ENCODE measurements around the gene MAP3K15. TPM values are rescaled to one million over a fixed set of nuclear protein-coding genes. Genes with fewer than 3 reads are reported as not detected.
A peak's percentile ranks its signal among the peaks of the same experiment; 100 is the strongest.

MAP3K15 gene
- total and polyA plus RNA-seq, 5 experiments from 2014 or later: 0.22 TPM; not detected in 4

- POLR2A ChIA-PET: no interaction called here
- peaks cover 0 to 54% (median 0%) of the 10 kb centered on the region in 3 donors for H3K36me3 Mint-ChIP-seq
- no peak overlapping the region for H3K4me3 Mint-ChIP-seq
- no peaks in the 10 kb centered on the region for H3K9me3 Mint-ChIP-seq
- DNase-seq (no peak), ATAC-seq (no peak)
- peaks cover 0 to 2% (median under 1%) of the 10 kb centered on the region in 4 donors for H3K4me1 Mint-ChIP-seq
- H3K27ac Mint-ChIP-seq: peak overlapping the region in 3 of 10 donors; percentile 25 to 53 (median 42)
- H3K27me3 Mint-ChIP-seq: no peaks in the 10 kb centered on the region
These were observed 34.5 kb upstream of the MAP3K15 start for GRCh38 chrX:19549838-19550237.

GRCh38 chrX:19548934-19549333 is 33.6 kb upstream of the MAP3K15 start:
- Mint-ChIP-seq H3K27me3 (no peaks in the 10 kb centered on the region), H3K27ac (peak overlapping the region in 3 of 10 donors; percentile 3 to 72 (median 53)), H3K9me3 (no peaks in the 10 kb centered on the region), H3K36me3 (peaks cover 0 to 60% (median 0%) of the 10 kb centered on the region in 3 donors), H3K4me3 (no peak overlapping the region), H3K4me1 (peaks cover 0 to 5% (median under 1%) of the 10 kb centered on the region in 4 donors)
- DNase-seq (no peak), ATAC-seq (no peak)
- POLR2A ChIA-PET: no interaction called here

GRCh38 chrX:19548279-19548678 is 33.0 kb upstream of the MAP3K15 start:
- H3K27ac Mint-ChIP-seq: peak overlapping the region in 4 of 10 donors; percentile 19 to 72 (median 61)
- no peaks in the 10 kb centered on the region for H3K27me3 Mint-ChIP-seq
- H3K36me3 Mint-ChIP-seq: peaks cover 0 to 64% (median 0%) of the 10 kb centered on the region in 3 donors
- H3K4me1 Mint-ChIP-seq: peaks cover 0 to 5% (median under 1%) of the 10 kb centered on the region in 4 donors
- H3K4me3 Mint-ChIP-seq: no peak overlapping the region
- POLR2A ChIA-PET: no interaction called here
- ATAC-seq (no peak), DNase-seq (no peak)
- no peaks in the 10 kb centered on the region for H3K9me3 Mint-ChIP-seq

GRCh38 chrX:19545651-19546050 is 30.3 kb upstream of the MAP3K15 start:
- H3K4me3 Mint-ChIP-seq: no peak overlapping the region
- no peaks in the 10 kb centered on the region for H3K27me3 Mint-ChIP-seq
- DNase-seq (no peak), ATAC-seq (no peak)
- peak overlapping the region in 1 of 10 donors; percentile 79 for H3K27ac Mint-ChIP-seq
- H3K36me3 Mint-ChIP-seq: peaks cover 0 to 76% (median 0%) of the 10 kb centered on the region in 3 donors
- H3K9me3 Mint-ChIP-seq: no peaks in the 10 kb centered on the region
- POLR2A ChIA-PET: no interaction called here
- H3K4me1 Mint-ChIP-seq: peaks cover 0 to 5% (median under 1%) of the 10 kb centered on the region in 4 donors

GRCh38 chrX:19544693-19545305 is 29.5 kb upstream of the MAP3K15 start:
- Mint-ChIP-seq H3K36me3 (peaks cover 0 to 76% (median 0%) of the 10 kb centered on the region in 3 donors), H3K9me3 (no peaks in the 10 kb centered on the region), H3K27me3 (no peaks in the 10 kb centered on the region), H3K4me1 (peaks cover 0 to 5% (median under 1%) of the 10 kb centered on the region in 4 donors), H3K4me3 (no peak overlapping the region), H3K27ac (peak overlapping the region in 6 of 10 donors; percentile 10 to 89 (median 46))
- peak in 1 of 2 donors; percentile 47 for ATAC-seq
- DNase-seq: peak in 8 of 10 donors; percentile 7 to 66 (median 27)
- POLR2A ChIA-PET: no interaction called here

DNA sequence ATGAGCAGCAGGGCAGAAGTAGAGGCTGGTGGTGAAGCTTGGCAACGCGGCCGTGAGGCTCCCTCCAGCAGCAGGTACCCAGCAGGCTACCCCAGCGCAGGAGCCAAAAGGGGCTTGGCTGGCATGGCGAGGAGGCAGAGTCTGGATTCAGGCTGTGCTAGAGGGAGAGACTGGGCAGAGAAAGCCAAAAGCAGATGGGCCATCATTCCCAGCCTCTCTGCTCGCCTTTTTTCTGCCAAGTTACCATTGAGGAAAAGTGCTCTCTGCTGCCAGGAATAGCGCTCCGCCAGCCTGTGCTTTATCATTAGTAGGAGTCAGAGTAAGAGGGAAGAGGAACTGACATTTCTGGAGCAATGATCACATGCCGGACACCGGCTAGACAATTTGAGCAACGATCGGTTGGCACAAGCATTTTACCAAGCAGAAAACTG is 28.7 kb upstream of the MAP3K15 start:
- peaks cover 0 to 75% (median 0%) of the 10 kb centered on the region in 3 donors for H3K36me3 Mint-ChIP-seq

DNA sequence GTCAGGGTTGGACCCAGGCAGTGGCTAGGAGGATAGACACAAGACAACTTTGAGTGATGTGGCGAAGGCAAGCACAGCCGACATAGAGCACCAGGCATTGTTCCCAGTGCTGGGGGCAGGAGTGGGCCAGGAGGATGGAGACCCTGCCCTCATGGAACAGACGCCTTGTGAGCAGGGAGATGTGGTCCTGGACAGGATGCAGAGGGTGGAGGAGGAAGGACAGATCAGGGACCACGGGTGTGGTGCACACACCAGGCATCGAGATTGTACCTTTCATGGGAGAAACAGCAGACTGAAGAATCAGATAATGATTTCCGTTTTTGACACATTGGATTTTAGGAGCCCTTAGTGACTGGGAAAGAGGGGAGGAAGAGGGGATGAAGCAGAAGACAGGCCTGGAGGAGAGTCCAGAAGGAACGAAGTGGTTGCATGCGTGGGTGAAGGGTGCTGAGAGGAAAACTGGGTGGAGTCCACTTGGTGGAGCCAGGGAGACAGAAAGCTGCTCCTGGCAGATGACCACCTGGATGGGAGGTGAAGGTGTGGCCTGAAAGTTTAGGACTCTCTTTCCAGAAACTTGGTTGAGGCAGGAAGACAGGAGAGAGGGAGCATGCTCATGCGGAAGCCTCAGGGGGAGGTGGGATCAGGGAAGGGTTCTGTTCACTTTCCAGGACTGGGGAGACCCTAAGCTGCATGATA is 27.9 kb upstream of the MAP3K15 start:
- POLR2A ChIA-PET: interaction anchor here (0.5 kb wide), 1 partner anchor 262 kb away, joined by 5 read pairs; no protein-coding TSS in a partner anchor
- no peak overlapping the region for H3K4me3 Mint-ChIP-seq
- peaks cover 0 to 68% (median 0%) of the 10 kb centered on the region in 3 donors for H3K36me3 Mint-ChIP-seq
- H3K4me1 Mint-ChIP-seq: peaks cover 0 to 5% (median under 1%) of the 10 kb centered on the region in 4 donors
- H3K27ac Mint-ChIP-seq: peak overlapping the region in 6 of 10 donors; percentile 22 to 89 (median 68)
- no peaks in the 10 kb centered on the region for H3K9me3 Mint-ChIP-seq
- DNase-seq: no peak
- no peaks in the 10 kb centered on the region for H3K27me3 Mint-ChIP-seq
- no peak for ATAC-seq

More for the DNA sequence above, 28.7 kb upstream of the MAP3K15 start:
- no peak for DNase-seq
- peak overlapping the region in 2 of 10 donors; percentile 74 to 89 for H3K27ac Mint-ChIP-seq
- no peak for ATAC-seq
- H3K9me3 Mint-ChIP-seq: no peaks in the 10 kb centered on the region
- POLR2A ChIA-PET: interaction anchor here (0.5 kb wide), 2 partner anchors 18 to 261 kb away, joined by 4 to 5 read pairs; no protein-coding TSS in a partner anchor
- peaks cover 0 to 5% (median under 1%) of the 10 kb centered on the region in 4 donors for H3K4me1 Mint-ChIP-seq
- H3K27me3 Mint-ChIP-seq: no peaks in the 10 kb centered on the region
- H3K4me3 Mint-ChIP-seq: no peak overlapping the region

GRCh38 chrX:19541931-19542330 is 26.6 kb upstream of the MAP3K15 start:
- H3K36me3 Mint-ChIP-seq: peaks cover 0 to 64% (median 0%) of the 10 kb centered on the region in 3 donors
- ATAC-seq: no peak
- H3K27ac Mint-ChIP-seq: no peak overlapping the region
- no peaks in the 10 kb centered on the region for H3K9me3 Mint-ChIP-seq
- H3K27me3 Mint-ChIP-seq: no peaks in the 10 kb centered on the region
- DNase-seq: no peak
- no peak overlapping the region for H3K4me3 Mint-ChIP-seq
- H3K4me1 Mint-ChIP-seq: peaks cover 0 to 3% (median 0%) of the 10 kb centered on the region in 4 donors
- POLR2A ChIA-PET: no interaction called here

- Mint-ChIP-seq H3K27ac (peak overlapping the region in 1 of 10 donors; percentile 56), H3K9me3 (no peaks in the 10 kb centered on the region), H3K36me3 (peaks cover 0 to 63% (median 0%) of the 10 kb centered on the region in 3 donors), H3K4me3 (no peak overlapping the region), H3K27me3 (no peaks in the 10 kb centered on the region), H3K4me1 (peaks cover 0 to 3% (median 0%) of the 10 kb centered on the region in 4 donors)
- DNase-seq (no peak), ATAC-seq (no peak)
- POLR2A ChIA-PET: no interaction called here
These were observed 25.9 kb upstream of the MAP3K15 start for GRCh38 chrX:19541196-19541595.

GRCh38 chrX:19540076-19540475 is 24.8 kb upstream of the MAP3K15 start:
- Mint-ChIP-seq H3K27ac (peak overlapping the region in 1 of 10 donors; percentile 63), H3K4me1 (peaks cover 0 to 3% (median 0%) of the 10 kb centered on the region in 4 donors), H3K36me3 (peaks cover 0 to 61% (median 0%) of the 10 kb centered on the region in 3 donors), H3K4me3 (no peak overlapping the region), H3K27me3 (no peaks in the 10 kb centered on the region), H3K9me3 (no peaks in the 10 kb centered on the region)
- DNase-seq (no peak), ATAC-seq (no peak)
- POLR2A ChIA-PET: no interaction called here

DNA sequence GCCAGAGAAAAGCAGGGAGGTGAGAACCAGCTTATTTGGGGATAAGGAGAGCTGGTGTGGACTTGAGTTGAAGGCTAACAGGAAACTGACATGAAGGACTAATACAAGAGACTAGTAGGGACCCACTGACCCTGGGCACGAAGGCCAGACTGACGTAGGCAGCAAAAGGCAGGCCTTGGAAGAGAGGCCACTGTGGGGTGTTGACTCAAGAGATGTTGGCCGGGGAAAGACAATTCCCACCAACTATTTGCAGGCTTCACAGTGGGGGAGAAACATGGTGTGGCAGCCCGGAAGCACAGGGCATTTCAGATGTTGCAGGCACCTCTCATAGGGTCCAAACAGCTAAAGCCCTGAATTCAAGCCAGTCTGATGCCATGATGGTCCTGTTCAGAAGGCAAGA is 24.4 kb upstream of the MAP3K15 start:
- Mint-ChIP-seq H3K9me3 (no peaks in the 10 kb centered on the region), H3K4me3 (no peak overlapping the region), H3K27ac (peak overlapping the region in 5 of 10 donors; percentile 8 to 88 (median 33)), H3K27me3 (no peaks in the 10 kb centered on the region), H3K36me3 (peaks cover 0 to 58% (median 3%) of the 10 kb centered on the region in 3 donors), H3K4me1 (peaks cover 0 to 2% (median 0%) of the 10 kb centered on the region in 4 donors)
- ATAC-seq (no peak), DNase-seq (no peak)
- POLR2A ChIA-PET: no interaction called here

DNA sequence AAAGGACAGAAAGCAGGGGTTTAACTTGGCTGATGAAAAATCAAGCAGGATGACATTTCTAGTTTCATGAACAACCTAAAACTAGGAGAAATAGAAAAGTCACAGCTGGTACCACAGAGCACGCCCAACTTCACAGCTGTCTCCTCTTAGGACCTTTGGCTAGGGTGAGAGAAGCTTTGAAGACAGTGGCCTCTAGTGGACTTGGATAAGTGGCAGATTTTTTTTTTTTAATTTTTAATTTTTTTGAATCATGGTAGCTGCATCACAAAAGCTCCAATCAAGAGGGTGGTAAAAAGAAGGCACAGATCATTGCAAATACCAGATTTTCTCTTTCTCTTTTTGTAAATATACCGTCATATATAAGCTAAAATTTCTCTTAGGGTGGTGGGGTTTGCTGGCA is 20.2 kb upstream of the MAP3K15 start:
- Mint-ChIP-seq H3K27ac (peak overlapping the region in 2 of 10 donors; percentile 16 to 19), H3K4me1 (no peaks in the 10 kb centered on the region), H3K4me3 (no peak overlapping the region), H3K36me3 (peaks cover 0 to 39% (median 3%) of the 10 kb centered on the region in 3 donors), H3K9me3 (no peaks in the 10 kb centered on the region), H3K27me3 (no peaks in the 10 kb centered on the region)
- ATAC-seq (no peak), DNase-seq (no peak)
- POLR2A ChIA-PET: interaction anchor here (0.9 kb wide), 1 partner anchor 11 kb away, joined by 8 read pairs; no protein-coding TSS in a partner anchor

DNA sequence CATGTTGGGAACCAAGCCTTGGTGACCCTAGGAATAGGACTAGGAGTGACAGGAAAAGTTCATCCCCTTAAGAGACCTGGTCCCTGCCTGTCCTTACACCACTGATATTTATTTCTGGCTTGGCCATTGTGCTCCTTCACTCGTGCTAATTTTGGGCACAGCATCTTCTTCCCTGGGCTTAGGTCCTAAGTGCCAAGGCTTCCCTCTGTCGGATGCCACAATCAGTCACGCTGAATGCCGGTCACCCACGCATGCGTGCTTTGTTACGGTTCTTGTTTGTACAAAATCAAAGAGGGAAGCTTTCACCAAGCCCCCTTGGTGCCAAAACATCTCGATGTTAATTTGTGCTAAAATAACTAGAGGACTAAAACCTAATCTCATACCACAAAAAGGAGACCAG is 17.4 kb upstream of the MAP3K15 start:
- DNase-seq: no peak
- ATAC-seq: no peak
- H3K4me3 Mint-ChIP-seq: no peak overlapping the region
- peaks cover 0 to 24% (median 3%) of the 10 kb centered on the region in 3 donors for H3K36me3 Mint-ChIP-seq
- H3K4me1 Mint-ChIP-seq: no peaks in the 10 kb centered on the region
- H3K27ac Mint-ChIP-seq: peak overlapping the region in 1 of 10 donors; percentile 51
- H3K9me3 Mint-ChIP-seq: no peaks in the 10 kb centered on the region
- no peaks in the 10 kb centered on the region for H3K27me3 Mint-ChIP-seq
- POLR2A ChIA-PET: no interaction called here
